H1 (cell line): Measurements from ENCODE around the gene SERPINA1. TPM values are rescaled to one million over a fixed set of nuclear protein-coding genes. Genes with fewer than 3 reads are reported as not detected.
A peak's percentile ranks its signal among the peaks of the same experiment; 100 is the strongest.

Experiments used
- CTCF ChIA-PET: fragments of 300-600 bp; sonication (Branson Sonifier 250); formaldehyde crosslinking; loops from one replicate; lab custom pipeline; 2021; ENCODE audit not compliant: partially characterized antibody; lab: Charles Lee
- POLR2A ChIA-PET: fragments of 300-600 bp; sonication (Branson Sonifier 250); formaldehyde crosslinking; loops from one replicate; lab custom pipeline; 2021; ENCODE audit warnings: inconsistent platforms; ENCODE audit not compliant: partially characterized antibody; lab: Charles Lee
- DNase-seq, 2 experiments: peaks; one replicate each; pipeline versions ENCODE4 v3.0.0 to v3.0.0-alpha.2; 2010 to 2022; ENCODE audit warnings: low spot score in 2 of 2, low read depth in 1 of 2, mixed read lengths in 1 of 2
- FAIRE-seq: peaks from 2 replicates; lab custom pipeline; 2011; peaks lifted over from hg19 to GRCh38; lab: Jason Lieb, UNC
- H2AFZ ChIP-seq: 2 replicates; pipeline ENCODE4 v1.8.1; 2012; ENCODE audit warnings: low read length, inconsistent platforms
- H2AK5ac ChIP-seq: 2 replicates; pipeline ENCODE4 v1.6.1; 2013; ENCODE audit warnings: low read depth, low read length
- H2BK120ac ChIP-seq: replicated peaks from 2 replicates; pipeline ENCODE3; 2013; ENCODE audit warnings: low read depth, low read length, inconsistent platforms
- H2BK12ac ChIP-seq: 2 replicates; pipeline ENCODE4 v1.6.1; 2013; ENCODE audit warnings: low read depth, low read length
- H2BK15ac ChIP-seq: 2 replicates; pipeline ENCODE4 v1.6.1; 2013; ENCODE audit warnings: low read length
- H2BK20ac ChIP-seq: 2 replicates; pipeline ENCODE4 v1.6.1; 2013; ENCODE audit warnings: low read length
- H2BK5ac ChIP-seq: 2 replicates; pipeline ENCODE4 v1.6.1; 2013; ENCODE audit warnings: low read depth, low read length
- H3K14ac ChIP-seq: 2 replicates; pipeline ENCODE4 v1.6.1; 2013; ENCODE audit warnings: inconsistent platforms; ENCODE audit not compliant: insufficient read length
- H3K18ac ChIP-seq: 2 replicates; pipeline ENCODE4 v1.6.1; 2013; ENCODE audit warnings: low read length; ENCODE audit errors: extremely low read depth
- H3K23ac ChIP-seq: 2 replicates; pipeline ENCODE4 v1.6.1; 2013; ENCODE audit warnings: inconsistent platforms; ENCODE audit not compliant: insufficient read length
- H3K23me2 ChIP-seq: 2 replicates; pipeline ENCODE4 v1.6.1; 2013; ENCODE audit warnings: low read depth, low read length
- H3K27ac ChIP-seq: 2 replicates; pipeline ENCODE4 v1.6.1; 2011; ENCODE audit warnings: low read depth, low read length, inconsistent platforms
- H3K27me3 ChIP-seq, 4 experiments: replicated peaks in 1 of 4; 1 replicate in 1 of 4; 2 replicates in 3 of 4; pipeline versions ENCODE4 v1.6.1 to v1.8.1; 2011 to 2013; ENCODE audit warnings: low read length in 3 of 4, mild to moderate bottlenecking in 3 of 4, inconsistent platforms in 2 of 4, mixed read lengths in 2 of 4, moderate library complexity in 1 of 4; ENCODE audit not compliant: control insufficient read depth in 3 of 4, insufficient read depth in 3 of 4; ENCODE audit errors: extremely low read depth in 1 of 4
- H3K36me3 ChIP-seq, 4 experiments: 2 replicates each; pipeline versions ENCODE4 v1.6.1 to v1.8.1; 2011 to 2013; ENCODE audit warnings: mild to moderate bottlenecking in 4 of 4, low read length in 3 of 4, moderate library complexity in 2 of 4, control low read depth in 1 of 4, inconsistent platforms in 1 of 4; ENCODE audit not compliant: insufficient read depth in 4 of 4, control insufficient read depth in 2 of 4
- H3K4ac ChIP-seq: replicated peaks from 2 replicates; pipeline ENCODE3; 2013; ENCODE audit warnings: low read length, low read depth, mixed read lengths, inconsistent platforms; ENCODE audit not compliant: insufficient read length
- H3K4me1 ChIP-seq, 4 experiments: replicated peaks in 1 of 4; 1 replicate in 1 of 4; 2 replicates in 3 of 4; pipeline versions ENCODE4 v1.6.1 to v1.8.1; 2011 to 2013; ENCODE audit warnings: low read length in 3 of 4, inconsistent platforms in 2 of 4, mixed read lengths in 1 of 4; ENCODE audit not compliant: insufficient read depth in 4 of 4, control insufficient read depth in 3 of 4
- H3K4me2 ChIP-seq, 2 experiments: 2 replicates each; pipeline versions ENCODE4 v1.6.1 to v1.8.1; 2011 to 2013; ENCODE audit warnings: low read depth in 2 of 2, low read length in 2 of 2, control low read depth in 1 of 2, inconsistent platforms in 1 of 2, mild to moderate bottlenecking in 1 of 2; ENCODE audit not compliant: insufficient read depth in 1 of 2
- H3K4me3 ChIP-seq, 4 experiments: fragments of 200-600, 300-600 bp in 1 of 4; sonication (generic), shearing (Covaris generic), sonication (Bioruptor Twin) in 1 of 4; 2 replicates each; pipeline versions ENCODE4 v1.5.1 to v1.8.1; 2011 to 2016; ENCODE audit warnings: low read length in 4 of 4, low read depth in 3 of 4, control low read depth in 2 of 4, inconsistent platforms in 2 of 4, mild to moderate bottlenecking in 2 of 4, mixed read lengths in 1 of 4, moderate library complexity in 1 of 4; ENCODE audit not compliant: insufficient read depth in 2 of 4; ENCODE audit errors: extremely low read depth in 1 of 4
- H3K56ac ChIP-seq: replicated peaks from 2 replicates; pipeline ENCODE3; 2013; ENCODE audit warnings: low read depth, mild to moderate bottlenecking, mixed read lengths, low read length, inconsistent platforms; ENCODE audit not compliant: insufficient read length
- H3K79me1 ChIP-seq: 2 replicates; pipeline ENCODE4 v1.6.1; 2013; ENCODE audit warnings: low read depth, low read length, control low read depth
- H3K79me2 ChIP-seq, 2 experiments: 2 replicates each; pipeline versions ENCODE4 v1.6.1 to v1.8.1; 2012 to 2013; ENCODE audit warnings: low read length in 2 of 2, mild to moderate bottlenecking in 2 of 2, inconsistent platforms in 1 of 2; ENCODE audit not compliant: insufficient read depth in 2 of 2, control insufficient read depth in 1 of 2
- H3K9ac ChIP-seq, 4 experiments: replicated peaks in 1 of 4; 1 replicate in 1 of 4; 2 replicates in 3 of 4; pipeline versions ENCODE4 v1.6.1 to v1.8.1; 2011 to 2013; ENCODE audit warnings: low read depth in 3 of 4, low read length in 3 of 4, control low read depth in 2 of 4, mild to moderate bottlenecking in 2 of 4, moderate library complexity in 2 of 4, inconsistent platforms in 1 of 4; ENCODE audit errors: extremely low read depth in 1 of 4
- H3K9me3 ChIP-seq, 2 experiments: 2 replicates each; pipeline versions ENCODE4 v1.6.1 to v1.8.1; 2012 to 2013; ENCODE audit warnings: mild to moderate bottlenecking in 2 of 2, moderate library complexity in 2 of 2, control low read depth in 1 of 2, inconsistent platforms in 1 of 2, low read depth in 1 of 2, low read length in 1 of 2, mixed read lengths in 1 of 2; ENCODE audit not compliant: insufficient read depth in 2 of 2
- H4K20me1 ChIP-seq, 2 experiments: replicated peaks in 1 of 2; 2 replicates each; pipeline versions ENCODE3 to v1.8.1; 2011 to 2013; ENCODE audit warnings: inconsistent platforms in 2 of 2, low read length in 2 of 2, mild to moderate bottlenecking in 1 of 2; ENCODE audit not compliant: insufficient read depth in 2 of 2, control insufficient read depth in 1 of 2
- H4K5ac ChIP-seq: 2 replicates; pipeline ENCODE4 v1.6.1; 2013; ENCODE audit warnings: low read length, low read depth, mixed read lengths, inconsistent platforms; ENCODE audit not compliant: insufficient read length
- H4K8ac ChIP-seq: 2 replicates; pipeline ENCODE4 v1.8.0; 2013; ENCODE audit warnings: mild to moderate bottlenecking, moderate library complexity, low read length, inconsistent platforms; ENCODE audit not compliant: insufficient read depth; ENCODE audit errors: extremely low read depth
- H4K91ac ChIP-seq: replicated peaks from 2 replicates; pipeline ENCODE3; 2013; ENCODE audit warnings: low read length, mixed read lengths, inconsistent platforms; ENCODE audit not compliant: insufficient read length
- BCL11A ChIP-seq, 2 experiments: IDR thresholded peaks; one replicate each; pipeline ENCODE4 v1.6.1; 2011; ENCODE audit warnings: low read depth in 2 of 2, low read length in 2 of 2, mild to moderate bottlenecking in 2 of 2
- BRCA1 ChIP-seq: IDR thresholded peaks from 2 replicates; pipeline ENCODE4 v1.6.1; 2012; ENCODE audit warnings: low read depth, low read length, improper control_type of control experiment
- CREB1 ChIP-seq: IDR thresholded peaks from 2 replicates; pipeline ENCODE4 v1.6.1; 2012; ENCODE audit warnings: inconsistent platforms
- EZH2 ChIP-seq: fragments of 200-600 bp; sonication (generic); IDR thresholded peaks from 2 replicates; pipeline ENCODE4 v1.7.1; 2012; ENCODE audit warnings: low read depth, mild to moderate bottlenecking, moderate library complexity, low read length, inconsistent platforms; ENCODE audit not compliant: severe bottlenecking
- NANOG ChIP-seq: IDR thresholded peaks from 2 replicates; pipeline ENCODE4 v1.6.1; 2011; ENCODE audit warnings: low read length, low read depth, mild to moderate bottlenecking, inconsistent platforms; ENCODE audit not compliant: insufficient read depth, poor library complexity, severe bottlenecking
- TEAD4 ChIP-seq: IDR thresholded peaks from 2 replicates; pipeline ENCODE4 v1.6.1; 2012; ENCODE audit warnings: low read depth, low read length, inconsistent platforms, mixed read lengths
- WGBS, 2 experiments: shearing (Covaris generic) in 1 of 2; methylation state at CpG; one replicate each; pipeline versions ENCODE4 v1.1.6 to v1.1.7; 2013 to 2015; ENCODE audit warnings: low lambda C conversion rate in 2 of 2, mixed read lengths in 2 of 2, inconsistent platforms in 1 of 2, low coverage in 1 of 2, missing lambda C conversion rate in 1 of 2; ENCODE audit not compliant: insufficient replicate concordance in 2 of 2, insufficient coverage in 1 of 2, insufficient read length in 1 of 2; ENCODE audit errors: extremely low coverage in 1 of 2, missing lambda C conversion rate in 1 of 2; 5-methylcytosine and 5-hydroxymethylcytosine counted together
- polyA plus RNA-seq, 7 experiments: library from polyadenylated mRNA; depleted of rRNA in 3 of 7; stranded (reverse) in 5 of 7; unstranded in 2 of 7; fragments of >200 nt in 5 of 7; fragments of 200-250 nt in 2 of 7; gene quantifications; 1 replicate in 5 of 7; 2 replicates in 1 of 7; 4 replicates in 1 of 7; pipeline versions ENCODE4 v1.2.1 to v1.2.3, GENCODE V29; 2011 to 2013; ENCODE audit warnings: missing spikeins in 2 of 7, mixed read lengths in 2 of 7
- total RNA-seq: library from RNA; stranded (reverse); fragmentation: NEBNext Ultra II Directional; extraction: Animal tissue kit (Norgen Biotek cat#: 25700); gene quantifications from 2 replicates; pipeline ENCODE4 v1.2.1, GENCODE V29; 2021
- TF ChIP-seq, protein P1 (sequence below), 3 experiments: IDR thresholded peaks; 1 replicate in 2 of 3; 2 replicates in 1 of 3; pipeline versions ENCODE4 v1.5.1 to v1.6.1; 2011; ENCODE audit warnings: low read length in 3 of 3, mild to moderate bottlenecking in 3 of 3, inconsistent platforms in 2 of 3, low read depth in 1 of 3, moderate library complexity in 1 of 3; ENCODE audit not compliant: insufficient read depth in 1 of 3; ENCODE audit errors: control extremely low read depth in 1 of 3

SERPINA1 gene
- total and polyA plus RNA-seq, 2 of the 8 experiments (the other 6 are each of a cell fraction or from before 2014, with no cell fraction given), result 0.08 TPM; not detected in 1

DNA sequence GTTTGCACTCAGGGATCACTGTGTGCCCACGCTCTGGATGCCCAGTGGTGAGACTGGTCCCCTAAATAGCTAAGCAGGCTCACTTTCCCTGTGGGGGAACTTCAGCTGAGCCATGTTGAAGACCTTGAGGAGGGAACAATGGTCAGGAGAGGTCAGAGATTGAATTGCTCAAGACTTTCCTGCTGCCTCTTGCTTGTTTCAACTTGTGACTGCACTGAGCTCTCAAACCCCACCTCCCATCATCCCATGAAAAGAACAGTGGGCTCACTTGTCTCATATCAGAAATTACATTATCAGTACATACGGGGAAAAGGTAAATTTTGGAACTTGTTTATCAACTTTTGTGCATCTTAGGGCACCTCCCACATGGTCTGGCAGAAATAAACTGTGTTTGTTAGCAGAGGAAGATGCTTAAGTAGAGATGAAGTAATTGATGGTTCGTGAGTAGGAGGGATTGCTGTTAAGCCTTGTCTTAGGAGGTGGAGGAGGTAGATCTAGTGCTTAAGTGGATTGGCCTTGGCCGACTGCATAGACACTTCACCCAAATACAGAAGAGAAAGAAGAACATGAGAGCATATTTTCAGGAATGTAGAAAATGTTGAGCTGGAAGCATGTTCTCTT is 15.0 kb upstream of the SERPINA1 start:
- Histone ChIP-seq H3K23ac (no peak overlapping the region), H2BK12ac (no peak overlapping the region), H3K9me3 (peaks cover 9% of the 10 kb centered on the region in 2 experiments; a peak in 3 of 4 replicates), H3K4ac (peak overlapping the region; percentile 88), H4K91ac (no peak overlapping the region), H3K79me1 (no peaks in the 10 kb centered on the region), H3K27me3 (no peaks in the 10 kb centered on the region), H3K56ac (no peak overlapping the region), H2BK120ac (no peak overlapping the region), H3K23me2 (no peaks in the 10 kb centered on the region), H3K18ac (no peak overlapping the region), H2AK5ac (no peak overlapping the region), H3K4me3 (no peak overlapping the region), H3K4me1 (peaks cover 8 to 16% (median 12%) of the 10 kb centered on the region in 4 experiments; a peak in 6 of 7 replicates), H2BK20ac (no peak overlapping the region), H2BK5ac (no peak overlapping the region), H3K14ac (no peak overlapping the region), H2BK15ac (no peak overlapping the region), H3K9ac (no peak overlapping the region), H4K20me1 (no peaks in the 10 kb centered on the region), H3K79me2 (no peaks in the 10 kb centered on the region), H4K5ac (no peak overlapping the region), H3K27ac (no peak overlapping the region), H3K4me2 (no peak overlapping the region), H2AFZ (no peak overlapping the region), H3K36me3 (peaks cover 0 to 9% (median 2%) of the 10 kb centered on the region in 4 experiments; a peak in 2 of 8 replicates), H4K8ac (no peak overlapping the region)
- CTCF ChIA-PET, result interaction anchor here (1.7 kb wide), 1 partner anchor 10 kb away, joined by 3 read pairs; no protein-coding TSS in a partner anchor
- DNase-seq (no peak), FAIRE-seq (no peak)
- TF ChIP-seq TEAD4, result no peak
- TF ChIP-seq BRCA1, result no peak
- TF ChIP-seq NANOG, result no peak
- no peak for TF ChIP-seq CREB1
- TF ChIP-seq BCL11A (IDR thresholded peaks at IDR 0.05; ENCODE audit: low read depth in 2 of 2, low read length in 2 of 2), result no peak
- no peak for TF ChIP-seq EZH2
- TF ChIP-seq, protein P1, sequence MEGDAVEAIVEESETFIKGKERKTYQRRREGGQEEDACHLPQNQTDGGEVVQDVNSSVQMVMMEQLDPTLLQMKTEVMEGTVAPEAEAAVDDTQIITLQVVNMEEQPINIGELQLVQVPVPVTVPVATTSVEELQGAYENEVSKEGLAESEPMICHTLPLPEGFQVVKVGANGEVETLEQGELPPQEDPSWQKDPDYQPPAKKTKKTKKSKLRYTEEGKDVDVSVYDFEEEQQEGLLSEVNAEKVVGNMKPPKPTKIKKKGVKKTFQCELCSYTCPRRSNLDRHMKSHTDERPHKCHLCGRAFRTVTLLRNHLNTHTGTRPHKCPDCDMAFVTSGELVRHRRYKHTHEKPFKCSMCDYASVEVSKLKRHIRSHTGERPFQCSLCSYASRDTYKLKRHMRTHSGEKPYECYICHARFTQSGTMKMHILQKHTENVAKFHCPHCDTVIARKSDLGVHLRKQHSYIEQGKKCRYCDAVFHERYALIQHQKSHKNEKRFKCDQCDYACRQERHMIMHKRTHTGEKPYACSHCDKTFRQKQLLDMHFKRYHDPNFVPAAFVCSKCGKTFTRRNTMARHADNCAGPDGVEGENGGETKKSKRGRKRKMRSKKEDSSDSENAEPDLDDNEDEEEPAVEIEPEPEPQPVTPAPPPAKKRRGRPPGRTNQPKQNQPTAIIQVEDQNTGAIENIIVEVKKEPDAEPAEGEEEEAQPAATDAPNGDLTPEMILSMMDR (IDR thresholded peaks at IDR 0.05; ENCODE audit: control extremely low read depth in 1 of 3, insufficient read depth in 1 of 3, low read depth in 1 of 3, low read length in 3 of 3), result no peak
- 89 to 100% methylated on average over 1 to 4 of the region's 4 CpGs for WGBS, 2 experiments
- POLR2A ChIA-PET, result no interaction called here
